CD4-positive, CD25-positive, alpha-beta regulatory T cell (primary cell): ENCODE data around the gene KAT2A. TPM values are rescaled to one million over a fixed set of nuclear protein-coding genes. Genes with fewer than 3 reads are reported as not detected.
A peak's percentile ranks its signal among the peaks of the same experiment; 100 is the strongest.

Source experiments
- ATAC-seq, 2 donors: fragments of 150-1000 bp; cut with Tn5 transposase; one replicate each; pipeline ENCODE4 v1.10.0; 2021; ENCODE audit warnings: low read depth in 2 of 2, moderate number of reproducible peaks in 2 of 2, moderate library complexity in 1 of 2
- DNase-seq, 3 donors: peaks; one replicate each; pipeline versions ENCODE4 v3.0.0 to v3.0.0-alpha.2; 2012 to 2022; ENCODE audit warnings: mixed read lengths in 1 of 3
- H3K27ac ChIP-seq: one replicate; pipeline ENCODE4 v1.7.0; 2013; ENCODE audit warnings: mild to moderate bottlenecking, low read length; ENCODE audit not compliant: insufficient read depth, poor library complexity, severe bottlenecking
- H3K27me3 ChIP-seq: one replicate; pipeline ENCODE4 v1.7.0; 2013; ENCODE audit warnings: low read length; ENCODE audit not compliant: control insufficient read depth, insufficient read depth
- H3K36me3 ChIP-seq: one replicate; pipeline ENCODE4 v1.7.0; 2013; ENCODE audit warnings: mild to moderate bottlenecking, low read length, moderate library complexity; ENCODE audit not compliant: control insufficient read depth, insufficient read depth
- H3K4me1 ChIP-seq: 2 replicates; pipeline ENCODE4 v1.7.0; 2013; ENCODE audit warnings: mild to moderate bottlenecking, low read length; ENCODE audit not compliant: insufficient read depth, control insufficient read depth, poor library complexity, severe bottlenecking
- H3K4me3 ChIP-seq: one replicate; pipeline ENCODE4 v1.7.0; 2013; ENCODE audit warnings: low read depth, mild to moderate bottlenecking, low read length, moderate library complexity
- H3K9me3 ChIP-seq, 2 experiments: 1 replicate in 1 of 2; 2 replicates in 1 of 2; pipeline ENCODE4 v1.7.0; 2013; ENCODE audit warnings: low read length in 2 of 2, mild to moderate bottlenecking in 1 of 2, moderate library complexity in 1 of 2; ENCODE audit not compliant: control insufficient read depth in 2 of 2
- H3K27ac Mint-ChIP-seq, 3 donors: one replicate each; pipeline ENCODE4 v1.8.0; 2020 to 2022; ENCODE audit warnings: mild to moderate bottlenecking in 3 of 3, mixed read lengths in 3 of 3, moderate library complexity in 2 of 3
- H3K27me3 Mint-ChIP-seq: one replicate; pipeline ENCODE4 v1.8.0; 2022; ENCODE audit warnings: mild to moderate bottlenecking, mixed read lengths
- H3K36me3 Mint-ChIP-seq: one replicate; pipeline ENCODE4 v1.8.0; 2020; ENCODE audit warnings: mixed read lengths
- H3K4me1 Mint-ChIP-seq, 4 donors: one replicate each; pipeline ENCODE4 v1.8.0; 2020 to 2022; ENCODE audit warnings: mixed read lengths in 4 of 4, mild to moderate bottlenecking in 1 of 4
- H3K4me3 Mint-ChIP-seq, 4 donors: one replicate each; pipeline ENCODE4 v1.8.0; 2020 to 2022; ENCODE audit warnings: mild to moderate bottlenecking in 4 of 4, mixed read lengths in 4 of 4, moderate library complexity in 3 of 4
- H3K9me3 Mint-ChIP-seq, 7 donors: one replicate each; pipeline ENCODE4 v1.8.0; 2020 to 2022; ENCODE audit warnings: mixed read lengths in 7 of 7, mild to moderate bottlenecking in 3 of 7, moderate library complexity in 2 of 7
- polyA plus RNA-seq, 4 donors: library from polyadenylated mRNA; unstranded; fragments of 300-500 nt; fragmentation: Illumina TruSeq; gene quantifications; one replicate each; pipeline ENCODE4 v1.2.3, GENCODE V29; 2021
- total RNA-seq: library from RNA; stranded (reverse); gene quantifications from one replicate; pipeline ENCODE4 v1.2.3, GENCODE V29; 2022

Gene KAT2A
- total and polyA plus RNA-seq, 5 donors from 2014 or later, result 2.5 to 26.5 (median 4.8) TPM

DNA sequence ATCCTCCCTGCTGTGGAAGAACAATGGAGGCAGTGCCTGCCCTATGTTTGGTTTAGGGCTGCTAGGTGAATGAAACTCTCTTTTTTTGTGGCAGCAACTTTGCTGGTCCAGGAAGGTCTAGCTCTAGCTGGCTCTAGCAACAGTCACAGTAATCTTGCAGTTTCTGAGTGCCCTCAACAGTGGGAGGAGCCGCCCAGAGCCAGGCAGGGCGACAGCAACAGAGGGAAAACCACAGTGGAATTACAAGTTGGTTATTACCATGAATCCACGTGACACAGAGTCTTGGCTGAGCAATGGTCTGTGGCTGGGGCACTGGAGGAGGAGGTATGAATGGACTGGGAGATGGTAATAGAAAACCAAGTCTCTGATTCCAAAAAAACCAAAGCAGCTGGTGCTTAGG lies 11.8 kb upstream of the KAT2A start:
- Histone ChIP-seq H3K36me3 (peaks cover 55% of the 10 kb centered on the region), H3K27me3 (no peaks in the 10 kb centered on the region), H3K9me3 (no peaks in the 10 kb centered on the region), H3K4me1 (peaks cover 45% of the 10 kb centered on the region), H3K4me3 (no peak overlapping the region), H3K27ac (no peak overlapping the region)
- ATAC-seq (peak in 1 of 2 donors; percentile 12), DNase-seq (no peak)
- H3K27ac Mint-ChIP-seq, result peak overlapping the region; percentile 70 to 74 (median 72)
- no peaks in the 10 kb centered on the region for H3K9me3 Mint-ChIP-seq
- peaks cover 26% of the 10 kb centered on the region for H3K36me3 Mint-ChIP-seq
- peaks cover 12 to 69% (median 49%) of the 10 kb centered on the region in 4 donors for H3K4me1 Mint-ChIP-seq
- peak overlapping the region in 2 of 4 donors; percentile 29 to 40 for H3K4me3 Mint-ChIP-seq
- no peaks in the 10 kb centered on the region for H3K27me3 Mint-ChIP-seq

DNA sequence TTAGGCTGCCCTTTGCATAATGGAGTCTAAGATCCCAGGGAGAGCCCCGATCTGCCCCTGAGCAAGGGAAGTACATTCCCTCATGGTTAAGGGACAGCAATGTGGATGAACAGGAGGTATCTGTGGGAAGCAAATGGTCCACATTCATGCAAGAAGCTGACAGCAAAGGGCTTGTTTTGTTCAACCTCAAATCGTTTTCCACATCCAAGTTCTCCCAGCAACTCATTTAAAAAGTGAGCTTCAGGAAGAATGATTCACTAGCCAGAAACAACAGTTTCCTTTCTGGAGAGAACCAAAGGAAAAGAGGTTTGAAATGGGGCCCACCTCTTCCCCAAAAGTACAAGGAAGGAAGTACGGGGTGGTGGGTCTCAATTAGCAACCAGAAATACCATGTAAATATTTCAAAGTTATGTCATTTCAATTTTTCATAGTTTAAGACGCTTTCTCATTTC lies 10.8 kb upstream of the KAT2A start:
- DNase-seq (no peak), ATAC-seq (no peak)
- Histone ChIP-seq H3K27ac (no peak overlapping the region), H3K4me1 (peaks cover 43% of the 10 kb centered on the region), H3K4me3 (no peak overlapping the region), H3K36me3 (peaks cover 64% of the 10 kb centered on the region), H3K27me3 (no peaks in the 10 kb centered on the region), H3K9me3 (no peaks in the 10 kb centered on the region)
- no peaks in the 10 kb centered on the region for H3K27me3 Mint-ChIP-seq
- peaks cover 29% of the 10 kb centered on the region for H3K36me3 Mint-ChIP-seq
- H3K27ac Mint-ChIP-seq, result peak overlapping the region; percentile 72 to 86 (median 74)
- peaks cover 12 to 62% (median 47%) of the 10 kb centered on the region in 4 donors for H3K4me1 Mint-ChIP-seq
- no peaks in the 10 kb centered on the region for H3K9me3 Mint-ChIP-seq
- peak overlapping the region in 1 of 4 donors; percentile 29 for H3K4me3 Mint-ChIP-seq

DNA sequence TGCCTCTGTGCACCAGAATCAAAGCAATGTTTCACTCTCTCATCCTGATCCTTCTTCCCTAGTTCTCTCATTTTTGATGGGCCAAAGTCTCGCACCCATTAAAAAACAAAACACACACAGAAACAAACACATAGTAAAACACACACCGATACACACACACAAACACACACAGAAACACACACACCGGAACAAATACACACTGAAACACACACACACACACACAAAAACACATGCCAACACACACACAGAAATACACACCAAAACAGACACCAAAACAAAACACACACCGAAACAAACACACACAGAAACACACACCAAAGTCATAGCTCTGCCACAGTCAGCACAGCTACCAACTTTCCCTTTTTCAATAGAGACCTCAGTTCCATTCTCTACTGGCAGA lies 10.1 kb upstream of the KAT2A start:
- no peak overlapping the region for H3K27ac ChIP-seq
- peaks cover 12 to 54% (median 41%) of the 10 kb centered on the region in 4 donors for H3K4me1 Mint-ChIP-seq

DNA sequence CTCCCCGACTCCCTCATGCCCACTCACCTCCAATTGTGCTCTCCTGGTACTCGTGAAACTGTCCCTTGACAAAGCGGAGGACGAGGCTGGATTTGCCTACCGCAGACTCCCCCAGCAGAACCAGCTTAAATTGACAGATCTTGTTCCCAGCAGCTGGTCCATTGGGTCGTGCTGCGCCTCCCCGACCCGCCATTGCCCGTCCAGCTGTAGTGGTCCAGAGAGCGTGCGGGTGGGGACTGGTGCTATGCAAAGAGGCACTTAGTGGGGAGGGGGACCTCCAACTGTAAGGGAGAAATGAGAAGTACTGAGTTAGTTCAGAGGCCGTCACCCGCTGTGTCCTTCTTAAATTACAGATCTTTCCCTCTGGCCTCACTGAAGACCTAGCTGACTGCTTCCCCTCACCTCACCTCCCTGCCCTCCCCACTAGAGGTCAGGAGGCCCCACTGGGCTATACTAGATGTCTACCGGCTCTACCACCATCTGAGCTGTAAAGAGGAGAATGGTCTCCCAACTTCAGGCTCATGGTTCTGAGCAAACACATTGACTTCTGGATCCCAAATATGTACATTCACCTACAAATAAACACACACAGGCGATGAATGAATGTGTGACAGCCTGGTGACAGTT lies 9.3 kb upstream of the KAT2A start:
- H3K36me3 Mint-ChIP-seq, result peaks cover 42% of the 10 kb centered on the region
- peak overlapping the region in 2 of 3 donors; percentile 38 to 74 for H3K27ac Mint-ChIP-seq

More for the DNA sequence above, 10.1 kb upstream of the KAT2A start:
- Mint-ChIP-seq H3K36me3 (peaks cover 35% of the 10 kb centered on the region), H3K27me3 (no peaks in the 10 kb centered on the region), H3K27ac (peak overlapping the region; percentile 26 to 74 (median 38)), H3K4me3 (no peak overlapping the region), H3K9me3 (no peaks in the 10 kb centered on the region)
- H3K9me3 ChIP-seq, result no peaks in the 10 kb centered on the region
- no peak for DNase-seq
- peaks cover 65% of the 10 kb centered on the region for H3K36me3 ChIP-seq
- ATAC-seq, result no peak
- H3K4me1 ChIP-seq, result peaks cover 35% of the 10 kb centered on the region
- no peak overlapping the region for H3K4me3 ChIP-seq
- H3K27me3 ChIP-seq, result no peaks in the 10 kb centered on the region

DNA sequence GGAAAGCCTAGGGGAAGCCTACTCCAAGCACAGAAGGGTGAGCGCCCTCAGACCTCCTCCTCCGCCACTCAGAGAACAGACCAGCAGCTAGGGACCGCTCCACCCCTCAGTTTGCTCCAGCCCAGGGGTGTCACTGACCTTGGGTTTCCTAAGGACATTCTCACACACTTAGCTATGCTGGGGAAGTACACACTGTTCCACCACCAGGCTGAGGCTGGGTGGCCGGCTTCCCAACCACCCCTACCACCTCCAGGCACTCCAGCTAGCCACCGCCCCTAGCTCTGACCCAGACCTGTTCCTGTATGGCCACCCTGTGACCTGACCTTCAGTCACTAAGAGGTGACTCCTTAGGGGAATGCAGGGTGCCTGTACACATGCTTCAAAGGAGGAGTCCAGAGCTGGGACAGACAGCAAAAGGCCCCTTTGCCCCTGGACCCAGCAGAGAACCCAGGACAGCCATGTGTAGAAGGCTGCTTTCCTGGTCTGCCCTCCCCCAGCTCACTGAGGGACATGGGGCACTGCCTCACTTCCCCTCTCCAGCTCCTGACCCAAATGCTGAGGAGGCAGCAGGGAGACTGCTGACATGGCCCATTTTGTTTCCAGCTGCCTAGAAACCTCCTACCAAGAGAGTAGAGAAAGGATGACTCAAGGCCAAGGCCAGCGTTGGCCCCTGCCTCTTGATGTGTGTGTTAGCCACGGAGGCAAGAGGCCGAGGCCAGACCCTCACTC lies 8.1 kb upstream of the KAT2A start:
- Histone ChIP-seq H3K36me3 (peaks cover 69% of the 10 kb centered on the region), H3K27me3 (no peaks in the 10 kb centered on the region), H3K27ac (no peak overlapping the region), H3K4me3 (no peak overlapping the region), H3K4me1 (peaks cover 25% of the 10 kb centered on the region), H3K9me3 (no peaks in the 10 kb centered on the region)
- ATAC-seq (no peak), DNase-seq (no peak)
- H3K27ac Mint-ChIP-seq, result peak overlapping the region in 1 of 3 donors; percentile 83
- no peaks in the 10 kb centered on the region for H3K27me3 Mint-ChIP-seq
- no peaks in the 10 kb centered on the region for H3K9me3 Mint-ChIP-seq
- H3K4me1 Mint-ChIP-seq, result peaks cover 12 to 39% (median 31%) of the 10 kb centered on the region in 4 donors
- no peak overlapping the region for H3K4me3 Mint-ChIP-seq
- H3K36me3 Mint-ChIP-seq, result peaks cover 47% of the 10 kb centered on the region

More for the DNA sequence above, 9.3 kb upstream of the KAT2A start:
- DNase-seq (no peak), ATAC-seq (no peak)
- Histone ChIP-seq H3K27ac (no peak overlapping the region), H3K27me3 (no peaks in the 10 kb centered on the region), H3K4me1 (peaks cover 27% of the 10 kb centered on the region), H3K36me3 (peaks cover 66% of the 10 kb centered on the region), H3K9me3 (no peaks in the 10 kb centered on the region), H3K4me3 (no peak overlapping the region)
- Mint-ChIP-seq H3K9me3 (no peaks in the 10 kb centered on the region), H3K4me1 (peaks cover 12 to 46% (median 33%) of the 10 kb centered on the region in 4 donors), H3K27me3 (no peaks in the 10 kb centered on the region), H3K4me3 (peak overlapping the region in 1 of 4 donors; percentile 16)

DNA sequence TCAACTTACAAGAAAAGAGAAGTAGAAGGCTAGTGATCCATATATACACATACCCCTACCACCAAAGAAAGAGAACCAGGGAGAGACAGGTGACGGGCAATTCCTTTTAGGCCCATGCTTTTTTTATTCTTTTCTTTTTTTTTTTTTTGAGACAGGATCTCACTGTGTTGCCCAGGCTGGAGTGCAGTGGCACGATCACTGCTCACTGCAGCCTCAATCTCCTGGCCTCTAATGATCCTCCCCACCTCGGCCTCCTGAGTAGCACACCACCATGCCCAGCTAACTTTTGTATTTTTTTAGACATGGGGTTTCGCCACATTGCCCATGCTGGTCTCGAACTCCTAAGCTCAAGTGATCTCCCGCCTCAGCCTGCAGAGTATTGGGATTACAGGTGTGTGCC lies 6.2 kb upstream of the KAT2A start:
- no peaks in the 10 kb centered on the region for H3K9me3 Mint-ChIP-seq
- H3K4me1 ChIP-seq, result peaks cover 7% of the 10 kb centered on the region
- H3K4me3 Mint-ChIP-seq, result peak overlapping the region in 1 of 4 donors; percentile 17
- ATAC-seq (no peak), DNase-seq (no peak)
- peaks cover 41% of the 10 kb centered on the region for H3K36me3 Mint-ChIP-seq
- no peaks in the 10 kb centered on the region for H3K27me3 ChIP-seq
- peaks cover 2 to 20% (median 13%) of the 10 kb centered on the region in 4 donors for H3K4me1 Mint-ChIP-seq
- H3K27ac Mint-ChIP-seq, result no peak overlapping the region
- no peak overlapping the region for H3K4me3 ChIP-seq
- H3K9me3 ChIP-seq, result no peaks in the 10 kb centered on the region
- peaks cover 69% of the 10 kb centered on the region for H3K36me3 ChIP-seq
- no peak overlapping the region for H3K27ac ChIP-seq
- no peaks in the 10 kb centered on the region for H3K27me3 Mint-ChIP-seq

DNA sequence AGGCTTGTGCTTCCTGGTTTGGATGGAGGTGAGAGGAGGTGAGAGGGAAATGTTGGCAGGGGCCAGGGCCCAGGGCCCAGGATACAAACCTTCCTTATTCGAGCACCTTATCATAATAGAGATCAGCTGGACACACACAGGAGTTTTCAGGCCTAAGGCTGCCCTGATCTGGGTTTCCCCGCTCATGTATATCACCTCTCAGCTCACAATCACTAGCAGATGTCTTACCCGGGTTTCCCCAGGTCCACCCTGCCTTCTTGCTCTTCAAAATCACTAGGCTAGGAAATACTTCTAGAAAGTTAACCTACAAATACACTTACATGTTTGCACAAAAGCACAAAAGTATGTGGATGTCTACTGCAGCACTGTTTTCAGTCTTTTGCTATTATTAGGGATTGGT lies 5.7 kb upstream of the KAT2A start:
- H3K4me1 ChIP-seq, result peaks cover 1% of the 10 kb centered on the region
- peaks cover 69% of the 10 kb centered on the region for H3K36me3 ChIP-seq
- Mint-ChIP-seq H3K27me3 (no peaks in the 10 kb centered on the region), H3K4me3 (peak overlapping the region in 2 of 4 donors; percentile 1 to 17), H3K36me3 (peaks cover 40% of the 10 kb centered on the region), H3K9me3 (no peaks in the 10 kb centered on the region), H3K4me1 (peaks cover 0 to 14% (median 9%) of the 10 kb centered on the region in 4 donors), H3K27ac (peak overlapping the region in 1 of 3 donors; percentile 40)
- H3K27ac ChIP-seq, result no peak overlapping the region
- no peak for DNase-seq
- no peaks in the 10 kb centered on the region for H3K27me3 ChIP-seq
- no peak for ATAC-seq
- H3K9me3 ChIP-seq, result no peaks in the 10 kb centered on the region
- H3K4me3 ChIP-seq, result no peak overlapping the region
